CD4-positive, alpha-beta T cell (primary cell): ENCODE data around the gene GPS2. TPM values are rescaled to one million over a fixed set of nuclear protein-coding genes. Genes with fewer than 3 reads are reported as not detected.

Experiments used
- ATAC-seq: fragments of 200-7000 bp; cut with Tn5 transposase; one replicate; pipeline ENCODE4 v1.10.0; 2022; ENCODE audit warnings: mild to moderate bottlenecking; ENCODE audit not compliant: poor library complexity
- CTCF ChIA-PET: fragments of 350-600 bp; sonication (Branson Sonifier 250); formaldehyde crosslinking; loops from one replicate; lab custom pipeline; 2021; ENCODE audit warnings: antibody characterized with exemption, inconsistent platforms; lab: Charles Lee
- POLR2A ChIA-PET: fragments of 350-600 bp; sonication (Branson Sonifier 250); formaldehyde crosslinking; loops from one replicate; lab custom pipeline; 2021; ENCODE audit warnings: antibody characterized with exemption, inconsistent platforms; lab: Charles Lee
- DNase-seq, 14 experiments: peaks; one replicate each; pipeline ENCODE4 v3.0.0-alpha.2; 2013 to 2020; ENCODE audit warnings: mixed read lengths in 2 of 14
- H3K27ac ChIP-seq, 2 donors: one replicate each; pipeline versions ENCODE4 v1.5.1 to v1.7.0; 2013; ENCODE audit warnings: low read length in 2 of 2, low read depth in 1 of 2, mild to moderate bottlenecking in 1 of 2
- H3K27me3 ChIP-seq, 2 experiments: 1 replicate in 1 of 2; 2 replicates in 1 of 2; pipeline versions ENCODE4 v1.6.1 to v1.7.0; 2013; ENCODE audit warnings: low read length in 2 of 2, control low read depth in 1 of 2, mild to moderate bottlenecking in 1 of 2, moderate library complexity in 1 of 2; ENCODE audit not compliant: insufficient read depth in 2 of 2, control insufficient read depth in 1 of 2
- H3K36me3 ChIP-seq: one replicate; pipeline ENCODE4 v1.6.1; 2013; ENCODE audit warnings: low read length, control low read depth; ENCODE audit not compliant: insufficient read depth
- H3K4me1 ChIP-seq: one replicate; pipeline ENCODE4 v1.6.1; 2013; ENCODE audit warnings: low read length, control low read depth; ENCODE audit not compliant: insufficient read depth
- H3K4me3 ChIP-seq: one replicate; pipeline ENCODE4 v1.5.1; 2013; ENCODE audit warnings: mild to moderate bottlenecking, low read length, moderate library complexity
- H3K9me3 ChIP-seq, 2 experiments: 1 replicate in 1 of 2; 2 replicates in 1 of 2; pipeline versions ENCODE4 v1.6.1 to v1.7.0; 2013; ENCODE audit warnings: low read length in 2 of 2, mild to moderate bottlenecking in 2 of 2, control low read depth in 1 of 2, moderate library complexity in 1 of 2; ENCODE audit not compliant: control insufficient read depth in 1 of 2, insufficient read depth in 1 of 2
- H3K27ac Mint-ChIP-seq: one replicate; pipeline ENCODE4 v1.8.0; 2020; ENCODE audit warnings: mixed read lengths
- H3K27me3 Mint-ChIP-seq: one replicate; pipeline ENCODE4 v1.8.0; 2021; ENCODE audit warnings: mixed read lengths
- H3K36me3 Mint-ChIP-seq: one replicate; pipeline ENCODE4 v1.8.0; 2021; ENCODE audit warnings: low read depth, mixed read lengths
- H3K4me1 Mint-ChIP-seq: one replicate; pipeline ENCODE4 v1.8.0; 2021; ENCODE audit warnings: low read depth, mixed read lengths
- H3K4me3 Mint-ChIP-seq: one replicate; pipeline ENCODE4 v1.8.0; 2020; ENCODE audit warnings: mild to moderate bottlenecking, mixed read lengths
- H3K9me3 Mint-ChIP-seq: one replicate; pipeline ENCODE4 v1.8.0; 2020; ENCODE audit warnings: mixed read lengths
- CTCF ChIP-seq: fragments of 200-600 bp; IDR thresholded peaks from one replicate; pipeline ENCODE4 v1.8.0; 2022; ENCODE audit warnings: antibody characterized with exemption, mild to moderate bottlenecking
- intact Hi-C, 2 experiments: fragments of 100-400 bp; cut with DNase I in 1 of 2; cut with micrococcal nuclease in 1 of 2; formaldehyde crosslinking; loops; one replicate each; pipeline versions ENCODE4 v1.15.1 to v1.9.0; 2023 to 2025; cut with DNase I, micrococcal nuclease
- total RNA-seq, 174 experiments: library from RNA in 2 of 174; stranded (reverse) in 2 of 174; gene quantifications; one replicate each; pipeline ENCODE4 v1.2.3 and lab custom pipeline; 2021 to 2026

Gene GPS2
- total RNA-seq, 2 experiments from 2014 or later = 122 to 140 TPM

GRCh38 chr17:7266784-7267183 is 48.4 kb downstream of the GPS2 start:
- H3K9me3 Mint-ChIP-seq = no peaks in the 10 kb centered on the region
- intact Hi-C loops = no loop called here
- ATAC-seq (no peak), DNase-seq (no peak)
- H3K36me3 Mint-ChIP-seq = no peaks in the 10 kb centered on the region
- ChIA-PET CTCF (interaction anchor here (1.0 kb wide), 2 partner anchors 29 to 46 kb away, joined by 3 to 4 read pairs; no protein-coding TSS in a partner anchor), POLR2A (interaction anchor here (0.7 kb wide), 1 partner anchor 10 kb away, joined by 4 read pairs; no protein-coding TSS in a partner anchor)
- peaks cover 15% of the 10 kb centered on the region for H3K27me3 Mint-ChIP-seq
- no peak overlapping the region for H3K4me3 Mint-ChIP-seq
- peaks cover 0 to 7% of the 10 kb centered on the region in 2 experiments for H3K9me3 ChIP-seq
- no peak overlapping the region for H3K27ac Mint-ChIP-seq
- H3K27ac ChIP-seq = no peak overlapping the region
- no peaks in the 10 kb centered on the region for H3K36me3 ChIP-seq
- no peak for TF ChIP-seq CTCF
- H3K27me3 ChIP-seq = peaks cover 11 to 13% of the 10 kb centered on the region in 2 experiments
- H3K4me3 ChIP-seq = no peak overlapping the region
- peaks cover 21% of the 10 kb centered on the region for H3K4me1 ChIP-seq
- H3K4me1 Mint-ChIP-seq = peaks cover 22% of the 10 kb centered on the region

- peaks cover 7% of the 10 kb centered on the region for H3K36me3 ChIP-seq
- Mint-ChIP-seq H3K4me3 (peak overlapping the region; percentile 63), H3K27me3 (peaks cover 15% of the 10 kb centered on the region), H3K27ac (peak overlapping the region; percentile 1), H3K9me3 (no peaks in the 10 kb centered on the region), H3K36me3 (peaks cover 10% of the 10 kb centered on the region), H3K4me1 (peaks cover 28% of the 10 kb centered on the region)
- H3K4me1 ChIP-seq = peaks cover 35% of the 10 kb centered on the region
- no peak for TF ChIP-seq CTCF
- H3K27me3 ChIP-seq = peaks cover 12 to 13% of the 10 kb centered on the region in 2 experiments
- intact Hi-C loops = no loop called here
- CTCF ChIA-PET = interaction anchor here (2.1 kb wide), 1 partner anchor 33 kb away, joined by 4 read pairs; no protein-coding TSS in a partner anchor
- no peak for DNase-seq
- H3K4me3 ChIP-seq = no peak overlapping the region
- H3K9me3 ChIP-seq = peaks cover 0 to 7% of the 10 kb centered on the region in 2 experiments
- no peak overlapping the region for H3K27ac ChIP-seq
- ATAC-seq = no peak
- POLR2A ChIA-PET = interaction anchor here (0.6 to 1.1 kb wide), 2 partner anchors 82 to 218 kb away, joined by 3 read pairs; no protein-coding TSS in a partner anchor
Observed at GRCh38 chr17:7263801-7264078, 51.4 kb downstream of the GPS2 start.

GRCh38 chr17:7262935-7263800 is 52.0 kb downstream of the GPS2 start:
- Mint-ChIP-seq H3K36me3 (peaks cover 14% of the 10 kb centered on the region), H3K9me3 (no peaks in the 10 kb centered on the region), H3K27me3 (peaks cover 15% of the 10 kb centered on the region), H3K27ac (peak overlapping the region; percentile 6), H3K4me1 (peaks cover 28% of the 10 kb centered on the region), H3K4me3 (peak overlapping the region; percentile 84)
- TF ChIP-seq CTCF = no peak
- ChIA-PET POLR2A (interaction anchor here (0.6 to 1.1 kb wide), 3 partner anchors 83 to 227 kb away, joined by 3 read pairs; partner anchors contain the start of gene SLC16A13), CTCF (no interaction called here)
- intact Hi-C loops = no loop called here
- H3K36me3 ChIP-seq = peaks cover 12% of the 10 kb centered on the region
- DNase-seq (peak in 3 of 14 experiments; percentile 24 to 47 (median 39)), ATAC-seq (peak; percentile 39)
- peak overlapping the region; percentile 33 for H3K4me3 ChIP-seq
- no peak overlapping the region for H3K27ac ChIP-seq
- peaks cover 0 to 7% of the 10 kb centered on the region in 2 experiments for H3K9me3 ChIP-seq
- peaks cover 12 to 13% of the 10 kb centered on the region in 2 experiments for H3K27me3 ChIP-seq
- peaks cover 35% of the 10 kb centered on the region for H3K4me1 ChIP-seq

Other genes with a start within 250 kb of the GPS2 start
- under 1 TPM; 0.59 to 0.96 TPM for gene CLEC10A, start 235.1 kb downstream of the GPS2 start, total RNA-seq
- under 1 TPM; 0.20 to 0.36 TPM for gene ASGR2, start 200.5 kb downstream of the GPS2 start, total RNA-seq
- under 1 TPM; 0.64 to 0.85 TPM for gene ASGR1, start 136.0 kb downstream of the GPS2 start, total RNA-seq
- gene DLG4, start 95.5 kb downstream of the GPS2 start, total RNA-seq = 10 to 100 TPM; 10.2 to 11.0 TPM
- gene ACADVL, start 95.4 kb downstream of the GPS2 start, total RNA-seq = 100 to 1,000 TPM; 237 to 257 TPM
- 10 to 100 TPM; 40.9 to 41.3 TPM for gene DVL2, start 80.8 kb downstream of the GPS2 start, total RNA-seq
- 1 to 10 TPM; 4.5 to 5.1 TPM for gene PHF23, start 75.9 kb downstream of the GPS2 start, total RNA-seq
- gene GABARAP, start 72.9 kb downstream of the GPS2 start, total RNA-seq = 100 to 1,000 TPM; 182 to 195 TPM
- gene CTDNEP1, start 63.6 kb downstream of the GPS2 start, total RNA-seq = 10 to 100 TPM; 79.3 to 80.7 TPM
- 10 to 100 TPM; 20.1 to 21.3 TPM for gene ELP5, start 63.1 kb downstream of the GPS2 start, total RNA-seq
- 1 to 10 TPM; 1.1 to 1.2 TPM for gene CLDN7, start 52.9 kb downstream of the GPS2 start, total RNA-seq
- gene SLC2A4, start 33.6 kb downstream of the GPS2 start, total RNA-seq = not detected
- under 1 TPM in 1 of 2 experiments, not detected in 1; 0.56 TPM for gene YBX2, start 20.7 kb downstream of the GPS2 start, total RNA-seq
- gene EIF5A, start 7.7 kb downstream of the GPS2 start, total RNA-seq = 100 to 1,000 TPM; 471 to 480 TPM
- 10 to 100 TPM; 29.0 to 30.8 TPM for gene NEURL4, start 14.0 kb upstream of the GPS2 start, total RNA-seq
- 100 to 1,000 TPM; 565 to 575 TPM for gene ACAP1, start 21.2 kb upstream of the GPS2 start, total RNA-seq
- 1 to 10 TPM; 1.3 to 1.6 TPM for gene KCTD11, start 36.8 kb upstream of the GPS2 start, total RNA-seq
- not detected for gene TMEM95, start 39.8 kb upstream of the GPS2 start, total RNA-seq
- 10 to 100 TPM; 11.0 to 12.4 TPM for gene TNK1, start 65.7 kb upstream of the GPS2 start, total RNA-seq
- 10 to 100 TPM; 66.3 to 70.3 TPM for gene PLSCR3, start 79.2 kb upstream of the GPS2 start, total RNA-seq
- 10 to 100 TPM; 29.0 to 29.4 TPM for gene TMEM256, start 88.7 kb upstream of the GPS2 start, total RNA-seq
- gene NLGN2, start 92.5 kb upstream of the GPS2 start, total RNA-seq = 1 to 10 TPM; 7.6 to 8.4 TPM
- gene SPEM1, start 105.0 kb upstream of the GPS2 start, total RNA-seq = not detected
- not detected for gene SPEM2, start 110.3 kb upstream of the GPS2 start, total RNA-seq
- gene SPEM3, start 113.5 kb upstream of the GPS2 start, total RNA-seq = not detected
- 1 to 10 TPM; 6.8 to 7.1 TPM for gene TMEM102, start 120.1 kb upstream of the GPS2 start, total RNA-seq
- gene FGF11, start 124.2 kb upstream of the GPS2 start, total RNA-seq = 1 to 10 TPM; 1.5 to 1.7 TPM
- 1 to 10 TPM; 1.6 to 2.2 TPM for gene CHRNB1, start 129.7 kb upstream of the GPS2 start, total RNA-seq
- 10 to 100 TPM; 55.1 to 55.6 TPM for gene ZBTB4, start 164.3 kb upstream of the GPS2 start, total RNA-seq
- gene SLC35G6, start 166.1 kb upstream of the GPS2 start, total RNA-seq = under 1 TPM in 1 of 2 experiments, not detected in 1; 0.17 TPM
- 100 to 1,000 TPM; 491 to 501 TPM for gene POLR2A, start 169.0 kb upstream of the GPS2 start, total RNA-seq
- 10 to 100 TPM; 17.0 to 19.1 TPM for gene TNFSF12, start 233.7 kb upstream of the GPS2 start, total RNA-seq
- 1 to 10 TPM; 1.1 to 1.7 TPM for gene TNFSF13, start 243.4 kb upstream of the GPS2 start, total RNA-seq
- gene SENP3, start 246.6 kb upstream of the GPS2 start, total RNA-seq = 10 to 100 TPM; 27.7 to 28.9 TPM